ENCODE data around the gene TAF4. TPM values are rescaled to one million over a fixed set of nuclear protein-coding genes. Genes with fewer than 3 reads are reported as not detected.

Gene TAF4
- total RNA-seq, 1 donor from 2014 or later: 17.6 TPM

- Histone ChIP-seq H3K9me3 (no peaks in the 10 kb centered on the region), H3K27me3 (ENCODE audit: low read depth) (peaks cover 34% of the 10 kb centered on the region), H3K4me1 (no peaks in the 10 kb centered on the region), H3K27ac (no peak overlapping the region), H3K4me3 (no peak overlapping the region), H3K36me3 (no peaks in the 10 kb centered on the region)
- intact Hi-C loops (cut with DNase I): no loop called here
- DNase-seq: no peak
- ATAC-seq: peak in 1 of 2 donors; percentile 14
- TF ChIP-seq CTCF (IDR thresholded peaks at IDR 0.05): no peak
These were observed 100.7 kb downstream of the TAF4 start for GRCh38 chr20:61964675-61965605.

GRCh38 chr20:61963885-61964674 is 101.6 kb downstream of the TAF4 start:
- Histone ChIP-seq H3K27me3 (ENCODE audit: low read depth) (peaks cover 34% of the 10 kb centered on the region), H3K4me1 (no peaks in the 10 kb centered on the region), H3K9me3 (no peaks in the 10 kb centered on the region), H3K4me3 (no peak overlapping the region), H3K36me3 (no peaks in the 10 kb centered on the region), H3K27ac (no peak overlapping the region)
- DNase-seq (no peak), ATAC-seq (no peak)
- intact Hi-C loops (cut with DNase I): no loop called here
- no peak for TF ChIP-seq CTCF (IDR thresholded peaks at IDR 0.05)

DNA sequence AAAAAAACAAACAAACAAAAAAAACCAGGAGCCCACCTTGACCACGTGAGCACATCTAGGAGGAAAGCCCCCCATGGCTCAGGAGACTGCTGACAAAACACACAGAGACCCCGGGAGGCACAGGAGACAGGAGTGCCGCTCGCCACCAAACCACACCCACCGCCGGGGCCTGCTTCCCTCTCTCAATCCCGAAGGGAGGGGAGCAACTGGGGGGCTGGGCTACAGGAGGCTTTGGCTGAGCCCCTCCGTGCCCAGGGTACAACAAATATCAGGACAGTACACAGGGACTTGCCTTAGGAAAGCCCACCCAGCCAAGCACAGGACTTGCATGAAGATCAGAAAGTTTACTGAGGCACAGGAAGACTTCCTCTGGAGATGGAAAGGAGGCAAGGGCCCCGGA is 102.5 kb downstream of the TAF4 start:
- Histone ChIP-seq H3K4me1 (no peaks in the 10 kb centered on the region), H3K4me3 (no peak overlapping the region), H3K36me3 (no peaks in the 10 kb centered on the region), H3K27me3 (ENCODE audit: low read depth) (peaks cover 34% of the 10 kb centered on the region), H3K27ac (no peak overlapping the region), H3K9me3 (no peaks in the 10 kb centered on the region)
- no peak for TF ChIP-seq CTCF (IDR thresholded peaks at IDR 0.05)
- ATAC-seq (no peak), DNase-seq (no peak)
- intact Hi-C loops (cut with DNase I): no loop called here

GRCh38 chr20:61960836-61961235 is 104.8 kb downstream of the TAF4 start:
- Histone ChIP-seq H3K4me1 (no peaks in the 10 kb centered on the region), H3K27me3 (ENCODE audit: low read depth) (peaks cover 23% of the 10 kb centered on the region), H3K27ac (no peak overlapping the region), H3K36me3 (no peaks in the 10 kb centered on the region), H3K9me3 (no peaks in the 10 kb centered on the region), H3K4me3 (no peak overlapping the region)
- DNase-seq (no peak), ATAC-seq (no peak)
- intact Hi-C loops (cut with DNase I): no loop called here
- TF ChIP-seq CTCF (IDR thresholded peaks at IDR 0.05): no peak

- Histone ChIP-seq H3K9me3 (no peaks in the 10 kb centered on the region), H3K27me3 (ENCODE audit: low read depth) (peaks cover 19% of the 10 kb centered on the region), H3K4me3 (no peak overlapping the region), H3K4me1 (no peaks in the 10 kb centered on the region), H3K36me3 (no peaks in the 10 kb centered on the region), H3K27ac (no peak overlapping the region)
- no peak for TF ChIP-seq CTCF (IDR thresholded peaks at IDR 0.05)
- intact Hi-C loops (cut with DNase I): no loop called here
- ATAC-seq (no peak), DNase-seq (no peak)
These were observed 106.6 kb downstream of the TAF4 start for GRCh38 chr20:61958773-61959700.

All from lower lobe of right lung (tissue), 2 donors.